ENCODE results near the gene TAS1R1.

DNA sequence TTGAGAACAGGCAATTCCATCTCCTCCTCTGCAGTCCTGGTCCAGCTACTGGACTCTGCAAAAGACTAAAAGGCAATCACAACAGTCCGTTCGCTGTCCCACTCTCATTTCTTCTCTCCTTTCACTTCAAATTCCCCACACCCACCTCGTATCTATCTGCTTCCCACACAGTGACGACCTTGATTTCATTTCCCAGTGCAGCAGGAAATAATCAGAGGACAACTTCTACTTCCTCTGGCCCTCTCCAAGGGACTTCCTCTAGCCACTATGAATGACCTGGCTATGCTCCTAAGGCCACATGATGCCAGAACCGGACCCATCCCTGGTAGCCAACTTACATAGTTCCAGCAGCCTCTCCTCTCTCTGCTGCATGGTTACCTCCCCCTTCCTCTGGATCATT lies 8.8 kb upstream of the TAS1R1 start:
- no peak for TF ChIP-seq EZH2 (IDR thresholded peaks at IDR 0.05)
- no peak for TF ChIP-seq POLR2AphosphoS5 (IDR thresholded peaks at IDR 0.05; ENCODE audit: borderline replicate concordance, low read depth, low read length)
- no peak for TF ChIP-seq FOXP2 (optimal IDR thresholded peaks at IDR 0.05; ENCODE audit: control extremely low read depth, extremely low read length, insufficient read depth)

All from SK-N-MC (cell line).